Loucy (cell line): Measurements from ENCODE around the gene BCL2L11.

ENCODE experiments used
- H2AFZ ChIP-seq: fragments of 200-600 bp; sonication (generic); 2 replicates; pipeline ENCODE4 v1.6.0; 2016; ENCODE audit warnings: antibody characterized with exemption, mild to moderate bottlenecking, low read length, moderate library complexity
- H3F3A ChIP-seq: fragments of 200-600 bp; 2 replicates; pipeline ENCODE4 v1.6.0; 2016; ENCODE audit warnings: antibody characterized with exemption, low read depth, mild to moderate bottlenecking
- H3K27me3 ChIP-seq: fragments of 200-600 bp; sonication (generic); 2 replicates; pipeline ENCODE4 v1.6.1; 2014; ENCODE audit warnings: low read length, mild to moderate bottlenecking; ENCODE audit not compliant: insufficient read depth, poor library complexity, severe bottlenecking
- H3K36me3 ChIP-seq: fragments of 200-600 bp; sonication (generic); 2 replicates; pipeline ENCODE4 v1.6.1; 2016; ENCODE audit warnings: low read length; ENCODE audit not compliant: insufficient read depth
- H3K4me1 ChIP-seq: fragments of 200-600 bp; sonication (generic); 2 replicates; pipeline ENCODE4 v1.5.1; 2014; ENCODE audit warnings: low read length, mild to moderate bottlenecking; ENCODE audit not compliant: insufficient read depth, poor library complexity, severe bottlenecking
- H3K4me2 ChIP-seq: fragments of 200-600 bp; sonication (generic); 2 replicates; pipeline ENCODE4 v1.6.0; 2014; ENCODE audit warnings: antibody characterized with exemption, low read length, low read depth, mild to moderate bottlenecking; ENCODE audit not compliant: poor library complexity, severe bottlenecking
- H3K4me3 ChIP-seq: fragments of 200-600 bp; sonication (generic); 2 replicates; pipeline ENCODE4 v1.5.1; 2014; ENCODE audit warnings: low read length, mild to moderate bottlenecking, mixed read lengths; ENCODE audit not compliant: poor library complexity, severe bottlenecking
- H3K79me2 ChIP-seq: fragments of 200-600 bp; sonication (generic); 2 replicates; pipeline ENCODE4 v1.6.1; 2014; ENCODE audit warnings: low read length; ENCODE audit not compliant: insufficient read depth
- H3K9ac ChIP-seq: fragments of 200-600 bp; sonication (generic); 2 replicates; pipeline ENCODE4 v1.6.0; 2014; ENCODE audit warnings: mild to moderate bottlenecking, low read depth, low read length, moderate library complexity; ENCODE audit not compliant: poor library complexity, severe bottlenecking
- H3K9me2 ChIP-seq: fragments of 200-600 bp; sonication (generic); replicated peaks from 2 replicates; pipeline ENCODE4 v1.6.1; 2016; ENCODE audit warnings: low read depth, low read length, mixed read lengths
- H3K9me3 ChIP-seq: fragments of 200-600 bp; sonication (generic); 2 replicates; pipeline ENCODE4 v1.6.1; 2014; ENCODE audit warnings: mild to moderate bottlenecking, antibody characterized with exemption, low read length, low read depth; ENCODE audit not compliant: insufficient read depth
- H4K20me1 ChIP-seq: fragments of 200-600 bp; sonication (generic); 2 replicates; pipeline ENCODE4 v1.6.0; 2014; ENCODE audit warnings: antibody characterized with exemption, low read length, mild to moderate bottlenecking; ENCODE audit not compliant: insufficient read depth, poor library complexity, severe bottlenecking
- EZH2phosphoT487 ChIP-seq: fragments of 200-600 bp; IDR thresholded peaks from 2 replicates; pipeline ENCODE4 v1.6.1; 2018; ENCODE audit warnings: antibody characterized with exemption, mild to moderate bottlenecking, moderate library complexity, borderline replicate concordance
- TF ChIP-seq, protein P1 (sequence below): fragments of 200-600 bp; sonication (generic); conservative IDR thresholded peaks from 2 replicates; pipeline ENCODE4 v1.5.1; 2014; ENCODE audit warnings: mild to moderate bottlenecking, antibody characterized with exemption, low read length

The BCL2L11 gene

DNA sequence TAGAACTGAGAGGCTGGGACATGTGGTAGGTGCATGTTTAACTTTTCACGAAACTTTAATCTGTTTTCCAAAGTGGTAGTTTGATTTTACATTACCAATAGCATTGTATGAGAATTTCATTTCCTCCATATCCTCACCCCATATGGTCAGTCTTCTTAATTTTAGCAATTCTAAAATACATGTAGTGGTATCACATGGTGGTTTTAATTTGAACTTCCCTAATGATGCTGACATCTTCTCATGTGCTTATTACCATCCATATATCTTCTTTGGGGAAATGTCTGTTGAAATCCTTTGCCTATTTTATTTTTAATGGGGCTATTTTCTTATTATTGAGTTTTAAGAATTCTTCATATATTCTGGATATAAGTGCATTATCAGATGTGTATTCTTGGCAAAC is 89.3 kb downstream of the BCL2L11 start:
- Histone ChIP-seq H4K20me1 (no peaks in the 10 kb centered on the region), H2AFZ (no peak overlapping the region), H3K27me3 (no peaks in the 10 kb centered on the region), H3K4me3 (no peak overlapping the region), H3K9me2 (no peaks in the 10 kb centered on the region), H3K9me3 (peaks cover 26% of the 10 kb centered on the region; the same call in 1 of the 2 replicates), H3K79me2 (no peaks in the 10 kb centered on the region), H3K4me1 (peaks cover 3% of the 10 kb centered on the region), H3K9ac (no peak overlapping the region), H3K4me2 (no peak overlapping the region), H3F3A (no peaks in the 10 kb centered on the region), H3K36me3 (no peaks in the 10 kb centered on the region; the same call in 1 of the 2 replicates)
- no peak for TF ChIP-seq EZH2phosphoT487
- TF ChIP-seq, protein P1, sequence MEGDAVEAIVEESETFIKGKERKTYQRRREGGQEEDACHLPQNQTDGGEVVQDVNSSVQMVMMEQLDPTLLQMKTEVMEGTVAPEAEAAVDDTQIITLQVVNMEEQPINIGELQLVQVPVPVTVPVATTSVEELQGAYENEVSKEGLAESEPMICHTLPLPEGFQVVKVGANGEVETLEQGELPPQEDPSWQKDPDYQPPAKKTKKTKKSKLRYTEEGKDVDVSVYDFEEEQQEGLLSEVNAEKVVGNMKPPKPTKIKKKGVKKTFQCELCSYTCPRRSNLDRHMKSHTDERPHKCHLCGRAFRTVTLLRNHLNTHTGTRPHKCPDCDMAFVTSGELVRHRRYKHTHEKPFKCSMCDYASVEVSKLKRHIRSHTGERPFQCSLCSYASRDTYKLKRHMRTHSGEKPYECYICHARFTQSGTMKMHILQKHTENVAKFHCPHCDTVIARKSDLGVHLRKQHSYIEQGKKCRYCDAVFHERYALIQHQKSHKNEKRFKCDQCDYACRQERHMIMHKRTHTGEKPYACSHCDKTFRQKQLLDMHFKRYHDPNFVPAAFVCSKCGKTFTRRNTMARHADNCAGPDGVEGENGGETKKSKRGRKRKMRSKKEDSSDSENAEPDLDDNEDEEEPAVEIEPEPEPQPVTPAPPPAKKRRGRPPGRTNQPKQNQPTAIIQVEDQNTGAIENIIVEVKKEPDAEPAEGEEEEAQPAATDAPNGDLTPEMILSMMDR: no peak

DNA sequence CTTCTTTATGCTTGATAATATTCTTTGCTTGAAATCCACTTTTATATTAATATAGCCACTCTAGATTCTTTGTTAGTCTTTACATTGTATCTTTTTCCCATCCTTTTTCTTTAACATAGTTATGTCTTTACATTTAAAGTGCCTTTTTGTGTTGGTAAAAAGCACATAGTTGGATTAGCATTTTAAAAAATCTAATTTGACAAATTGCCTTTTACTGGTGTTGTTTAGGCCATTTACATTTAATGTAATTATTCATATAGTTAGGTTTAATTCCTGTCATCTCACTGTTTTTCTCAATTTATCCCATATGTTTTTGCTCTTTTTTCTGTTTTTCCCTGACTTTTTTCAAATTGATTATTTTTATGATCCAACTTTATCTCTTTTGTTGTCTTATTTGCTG is 93.2 kb downstream of the BCL2L11 start:
- Histone ChIP-seq H3F3A (no peaks in the 10 kb centered on the region), H3K79me2 (no peaks in the 10 kb centered on the region), H3K4me2 (no peak overlapping the region), H3K9me3 (peaks cover 26% of the 10 kb centered on the region; the same call in 1 of the 2 replicates), H3K36me3 (no peaks in the 10 kb centered on the region; the same call in 1 of the 2 replicates), H3K4me1 (peaks cover under 1% of the 10 kb centered on the region), H3K27me3 (no peaks in the 10 kb centered on the region), H2AFZ (no peak overlapping the region), H3K4me3 (no peak overlapping the region), H4K20me1 (no peaks in the 10 kb centered on the region), H3K9me2 (no peaks in the 10 kb centered on the region), H3K9ac (no peak overlapping the region)
- TF ChIP-seq, protein P1: no peak
- TF ChIP-seq EZH2phosphoT487: no peak

DNA sequence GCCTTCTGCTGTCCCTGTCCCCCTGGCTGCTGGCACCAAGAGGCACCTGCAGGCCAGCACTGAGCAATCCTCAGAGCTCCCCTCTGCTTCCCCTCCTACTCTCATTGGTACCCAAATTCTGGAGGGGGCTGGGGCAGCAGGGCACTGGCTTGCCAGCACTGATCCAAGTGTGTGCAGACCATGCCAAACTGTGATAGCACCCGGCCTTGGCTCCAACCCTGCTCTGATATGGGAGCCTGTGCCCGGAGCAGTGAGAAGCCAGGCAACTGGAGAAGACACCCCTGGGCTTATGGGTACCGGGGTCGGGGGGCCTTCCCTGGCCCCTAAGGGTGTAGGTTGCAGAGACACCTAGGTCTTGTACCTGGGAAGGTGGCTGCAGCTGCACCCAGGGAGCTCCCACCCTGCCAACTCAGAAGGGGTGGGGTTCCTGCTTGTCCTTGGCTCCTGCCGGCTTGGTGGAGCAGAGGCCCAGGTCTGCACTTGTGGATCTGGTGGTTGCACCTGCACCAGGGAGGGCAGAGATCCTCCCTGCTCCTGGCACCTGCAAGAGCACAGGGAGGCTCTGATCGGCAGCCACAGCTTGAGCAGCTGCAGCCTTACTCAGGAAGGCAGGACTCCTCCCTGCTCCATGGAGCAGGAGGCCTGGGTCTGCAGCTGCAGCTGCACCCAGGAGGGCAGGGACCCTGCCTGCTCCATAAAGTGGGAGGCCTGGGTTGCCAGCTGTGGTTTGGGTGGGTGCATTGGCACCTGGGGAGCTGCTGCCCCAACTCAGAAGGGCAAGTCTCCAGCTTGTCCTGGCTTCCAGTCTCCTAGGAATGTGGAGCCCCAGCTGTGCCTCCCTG is 96.3 kb downstream of the BCL2L11 start:
- no peaks in the 10 kb centered on the region for H4K20me1 ChIP-seq
- H3K9ac ChIP-seq: no peak overlapping the region
- peaks cover 5% of the 10 kb centered on the region for H3K4me1 ChIP-seq
- no peaks in the 10 kb centered on the region; the same call in 1 of the 2 replicates for H3K36me3 ChIP-seq
- H3K9me3 ChIP-seq: peaks cover 23% of the 10 kb centered on the region; the same call in 1 of the 2 replicates
- no peaks in the 10 kb centered on the region for H3F3A ChIP-seq
- H2AFZ ChIP-seq: no peak overlapping the region
- H3K4me3 ChIP-seq: no peak overlapping the region
- H3K79me2 ChIP-seq: no peaks in the 10 kb centered on the region
- H3K9me2 ChIP-seq: no peaks in the 10 kb centered on the region
- no peak overlapping the region for H3K4me2 ChIP-seq
- TF ChIP-seq, protein P1: no peak
- TF ChIP-seq EZH2phosphoT487: no peak
- H3K27me3 ChIP-seq: no peaks in the 10 kb centered on the region
